ENCODE measurements around the gene CDK5R2. TPM values are rescaled to one million over a fixed set of nuclear protein-coding genes. Genes with fewer than 3 reads are reported as not detected.

CDK5R2 gene
- total RNA-seq, 1 donor from 2014 or later, result 46.1 TPM

GRCh38 chr2:218981390-218981880 lies 22.0 kb downstream of the CDK5R2 start:
- no peak for DNase-seq
- Mint-ChIP-seq H3K36me3 (ENCODE audit: unreplicated experiment) (no peaks in the 10 kb centered on the region), H3K27ac (ENCODE audit: unreplicated experiment) (no peak overlapping the region), H3K27me3 (ENCODE audit: unreplicated experiment) (peaks cover 26% of the 10 kb centered on the region), H3K4me1 (ENCODE audit: low read depth, unreplicated experiment) (peaks cover 6% of the 10 kb centered on the region), H3K9me3 (ENCODE audit: unreplicated experiment) (peaks cover 4% of the 10 kb centered on the region), H3K4me3 (ENCODE audit: unreplicated experiment) (peak overlapping the region; percentile 75)
- no peak for TF ChIP-seq CTCF (IDR thresholded peaks at IDR 0.05; ENCODE audit: partially characterized antibody, unreplicated experiment)

- H3K36me3 Mint-ChIP-seq (ENCODE audit: unreplicated experiment), result no peaks in the 10 kb centered on the region
- no peak for TF ChIP-seq CTCF (IDR thresholded peaks at IDR 0.05; ENCODE audit: partially characterized antibody, unreplicated experiment)
- peak overlapping the region; percentile 59 for H3K4me3 Mint-ChIP-seq (ENCODE audit: unreplicated experiment)
These were observed 22.6 kb downstream of the CDK5R2 start for GRCh38 chr2:218981881-218982585.

GRCh38 chr2:218982586-218983262 lies 23.3 kb downstream of the CDK5R2 start:
- peaks cover 7% of the 10 kb centered on the region for H3K9me3 Mint-ChIP-seq (ENCODE audit: unreplicated experiment)
- no peak for DNase-seq
- H3K36me3 Mint-ChIP-seq (ENCODE audit: unreplicated experiment), result no peaks in the 10 kb centered on the region
- TF ChIP-seq CTCF (IDR thresholded peaks at IDR 0.05; ENCODE audit: partially characterized antibody, unreplicated experiment), result no peak
- no peak overlapping the region for H3K27ac Mint-ChIP-seq (ENCODE audit: unreplicated experiment)
- peaks cover 34% of the 10 kb centered on the region for H3K27me3 Mint-ChIP-seq (ENCODE audit: unreplicated experiment)
- H3K4me1 Mint-ChIP-seq (ENCODE audit: low read depth, unreplicated experiment), result peaks cover 6% of the 10 kb centered on the region
- peak overlapping the region; percentile 59 for H3K4me3 Mint-ChIP-seq (ENCODE audit: unreplicated experiment)

More at GRCh38 chr2:218981881-218982585, 22.6 kb downstream of the CDK5R2 start:
- Mint-ChIP-seq H3K27ac (ENCODE audit: unreplicated experiment) (no peak overlapping the region), H3K27me3 (ENCODE audit: unreplicated experiment) (peaks cover 30% of the 10 kb centered on the region), H3K9me3 (ENCODE audit: unreplicated experiment) (peaks cover 4% of the 10 kb centered on the region), H3K4me1 (ENCODE audit: low read depth, unreplicated experiment) (peaks cover 6% of the 10 kb centered on the region)
- peak; percentile 59 for DNase-seq

- H3K27ac Mint-ChIP-seq (ENCODE audit: unreplicated experiment), result no peak overlapping the region
- DNase-seq, result no peak
- peak overlapping the region; percentile 55 for H3K4me3 Mint-ChIP-seq (ENCODE audit: unreplicated experiment)
These were observed 23.9 kb downstream of the CDK5R2 start for GRCh38 chr2:218983263-218983933.

More at GRCh38 chr2:218983263-218983933, 23.9 kb downstream of the CDK5R2 start:
- no peak for TF ChIP-seq CTCF (IDR thresholded peaks at IDR 0.05; ENCODE audit: partially characterized antibody, unreplicated experiment)
- H3K36me3 Mint-ChIP-seq (ENCODE audit: unreplicated experiment), result no peaks in the 10 kb centered on the region
- H3K4me1 Mint-ChIP-seq (ENCODE audit: low read depth, unreplicated experiment), result peaks cover 6% of the 10 kb centered on the region
- H3K27me3 Mint-ChIP-seq (ENCODE audit: unreplicated experiment), result peaks cover 34% of the 10 kb centered on the region
- peaks cover 7% of the 10 kb centered on the region for H3K9me3 Mint-ChIP-seq (ENCODE audit: unreplicated experiment)

Data from glutamatergic neuron (in vitro differentiated cells).